Esophagus mucosa (tissue), 1 donor: ENCODE results near the gene SPEN. TPM values are rescaled to one million over a fixed set of nuclear protein-coding genes. Genes with fewer than 3 reads are reported as not detected.
A peak's percentile ranks its signal among the peaks of the same experiment; 100 is the strongest.
"Not testable (repeated sequence)": the region's sequence is repeated elsewhere in the genome, so short reads cannot be mapped to it uniquely, and the experiment has no call there.

Experiments
- ATAC-seq: fragments of 200-7000 bp; cut with Tn5 transposase; one replicate; pipeline ENCODE4 v1.9.1; 2020
- total RNA-seq: library from RNA; stranded (reverse); gene quantifications from one replicate; pipeline ENCODE4 v1.2.4, GENCODE V29; 2023
- donor health status: DM: yes; HTN: yes; CAD: no.

The SPEN gene
- total RNA-seq, 1 donor from 2014 or later: 25.1 TPM

GRCh38 chr1:15856888-15857287 is 9.4 kb downstream of the SPEN start:
- ATAC-seq: no peak

- peak; percentile 46 for ATAC-seq
These were observed 10.7 kb downstream of the SPEN start for GRCh38 chr1:15858069-15858670.

- ATAC-seq: peak; percentile 62
These were observed 11.3 kb downstream of the SPEN start for GRCh38 chr1:15858672-15859372.

- ATAC-seq: no peak
These were observed 15.8 kb downstream of the SPEN start for GRCh38 chr1:15863156-15863901.

- no peak for ATAC-seq
These were observed 19.3 kb downstream of the SPEN start for GRCh38 chr1:15866721-15867201.

GRCh38 chr1:15867288-15867687 is 19.8 kb downstream of the SPEN start:
- no peak for ATAC-seq

GRCh38 chr1:15869413-15869812 is 21.9 kb downstream of the SPEN start:
- ATAC-seq: no peak

GRCh38 chr1:15870421-15870820 is 22.9 kb downstream of the SPEN start:
- ATAC-seq: no peak

- no peak for ATAC-seq
These were observed 27.0 kb downstream of the SPEN start for GRCh38 chr1:15874471-15874870.

- no peak for ATAC-seq
These were observed 29.0 kb downstream of the SPEN start for GRCh38 chr1:15876357-15877055.

- ATAC-seq: no peak
These were observed 34.5 kb downstream of the SPEN start for GRCh38 chr1:15881961-15882360.

GRCh38 chr1:15882665-15883064 is 35.2 kb downstream of the SPEN start:
- ATAC-seq: peak; percentile 70

- ATAC-seq: no peak
These were observed 35.8 kb downstream of the SPEN start for GRCh38 chr1:15883326-15883725.

GRCh38 chr1:15884477-15884876 is 37.0 kb downstream of the SPEN start:
- no peak for ATAC-seq

GRCh38 chr1:15885269-15885668 is 37.8 kb downstream of the SPEN start:
- ATAC-seq: no peak

GRCh38 chr1:15885701-15886610 is 38.4 kb downstream of the SPEN start:
- peak; percentile 98 for ATAC-seq

- ATAC-seq: no peak
These were observed 39.2 kb downstream of the SPEN start for GRCh38 chr1:15886611-15887167.

- peak; percentile 45 for ATAC-seq
These were observed 45.5 kb downstream of the SPEN start for GRCh38 chr1:15892857-15893599.

GRCh38 chr1:15895233-15895632 is 47.7 kb downstream of the SPEN start:
- no peak for ATAC-seq

- not testable (repeated sequence) for ATAC-seq
These were observed 49.5 kb downstream of the SPEN start for GRCh38 chr1:15896841-15897610.
